SU-DHL-6 (cell line): ENCODE measurements around the gene AGAP9.
"Not testable (repeated sequence)": the region's sequence is repeated elsewhere in the genome, so short reads cannot be mapped to it uniquely, and the experiment has no call there.

Experiments used
- CTCF ChIP-seq: fragments of 200-600 bp; sonication (generic); IDR thresholded peaks from one replicate; pipeline ENCODE4 v1.5.1; 2017; ENCODE audit warnings: antibody characterized with exemption, mild to moderate bottlenecking, low read length, moderate library complexity; ENCODE audit not compliant: insufficient read depth, poor library complexity, severe bottlenecking
- EZH2phosphoT487 ChIP-seq: fragments of 200-600 bp; sonication (generic), shearing (Covaris generic); conservative IDR thresholded peaks from 2 replicates; pipeline ENCODE4 v1.6.1; 2018; ENCODE audit warnings: mild to moderate bottlenecking, antibody characterized with exemption, low read length, moderate library complexity, mixed read lengths

DNA sequence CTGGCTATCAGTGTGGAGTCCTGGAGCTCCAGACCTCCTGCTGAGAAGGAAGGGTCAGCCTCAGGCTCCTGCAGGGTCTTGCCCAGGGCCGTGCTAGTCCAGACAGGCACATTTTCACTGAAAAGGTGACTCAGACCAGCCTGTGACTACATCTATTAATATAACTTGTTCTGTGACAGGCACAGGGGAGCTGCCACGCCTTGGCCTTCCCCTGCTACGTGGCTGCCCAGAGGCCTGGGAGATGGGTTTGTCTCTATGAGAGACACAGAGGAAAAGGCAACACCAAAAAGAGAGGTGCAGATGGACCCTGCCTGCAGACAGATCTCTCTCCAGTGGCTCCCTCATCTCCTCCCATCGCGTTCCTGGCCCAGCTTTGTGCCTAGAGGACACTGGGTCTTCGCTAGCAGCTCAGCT is 41.7 kb downstream of the AGAP9 start:
- not testable (repeated sequence) for TF ChIP-seq CTCF, EZH2phosphoT487
